Trophoblast cell (in vitro differentiated cells and primary cell): Measurements from ENCODE around the gene FMOD.

Source experiments
- DNase-seq, 2 donors: peaks; one replicate each; pipeline ENCODE4 v3.0.0-alpha.2; 2016
- H2AFZ ChIP-seq: 2 replicates; pipeline ENCODE4 v1.6.1; 2013; ENCODE audit warnings: low read length, moderate library complexity, mild to moderate bottlenecking; ENCODE audit not compliant: insufficient read depth, poor library complexity
- H2AK5ac ChIP-seq: 2 replicates; pipeline ENCODE4 v1.6.1; 2013; ENCODE audit warnings: mild to moderate bottlenecking, low read length
- H2BK120ac ChIP-seq: 2 replicates; pipeline ENCODE4 v1.6.1; 2013; ENCODE audit warnings: low read length, mild to moderate bottlenecking, moderate library complexity; ENCODE audit not compliant: insufficient read depth, poor library complexity
- H2BK12ac ChIP-seq: 2 replicates; pipeline ENCODE4 v1.6.1; 2013; ENCODE audit warnings: mild to moderate bottlenecking, low read length, moderate library complexity
- H2BK5ac ChIP-seq: 2 replicates; pipeline ENCODE4 v1.6.1; 2013; ENCODE audit warnings: low read length, low read depth, moderate library complexity, mild to moderate bottlenecking; ENCODE audit not compliant: poor library complexity
- H3K14ac ChIP-seq: 2 replicates; pipeline ENCODE4 v1.6.1; 2013; ENCODE audit warnings: mild to moderate bottlenecking, low read length
- H3K18ac ChIP-seq: 2 replicates; pipeline ENCODE4 v1.6.1; 2013; ENCODE audit warnings: mild to moderate bottlenecking, low read length
- H3K23ac ChIP-seq: 2 replicates; pipeline ENCODE4 v1.6.1; 2013; ENCODE audit warnings: low read length
- H3K27ac ChIP-seq: 2 replicates; pipeline ENCODE4 v1.5.1; 2013; ENCODE audit warnings: low read depth, mild to moderate bottlenecking, inconsistent platforms, low read length, moderate library complexity
- H3K27me3 ChIP-seq: 2 replicates; pipeline ENCODE4 v1.6.1; 2013; ENCODE audit warnings: inconsistent platforms, mild to moderate bottlenecking, low read length, moderate library complexity; ENCODE audit not compliant: insufficient read depth
- H3K36me3 ChIP-seq, 2 experiments: 1 replicate in 1 of 2; 2 replicates in 1 of 2; pipeline ENCODE4 v1.6.1; 2013; ENCODE audit warnings: low read length in 2 of 2, mild to moderate bottlenecking in 2 of 2, moderate library complexity in 1 of 2; ENCODE audit not compliant: insufficient read depth in 2 of 2, control insufficient read depth in 1 of 2
- H3K4ac ChIP-seq: 2 replicates; pipeline ENCODE4 v1.6.1; 2013; ENCODE audit warnings: low read depth, mild to moderate bottlenecking, low read length, moderate library complexity
- H3K4me1 ChIP-seq, 2 experiments: 1 replicate in 1 of 2; 2 replicates in 1 of 2; pipeline ENCODE4 v1.6.1; 2013; ENCODE audit warnings: low read length in 2 of 2, mild to moderate bottlenecking in 2 of 2, moderate library complexity in 1 of 2; ENCODE audit not compliant: insufficient read depth in 2 of 2, control insufficient read depth in 1 of 2
- H3K4me2 ChIP-seq: 2 replicates; pipeline ENCODE4 v1.6.1; 2013; ENCODE audit warnings: inconsistent platforms, mild to moderate bottlenecking, low read length, moderate library complexity
- H3K4me3 ChIP-seq: 2 replicates; pipeline ENCODE4 v1.5.1; 2013; ENCODE audit warnings: mild to moderate bottlenecking, low read depth, low read length, inconsistent platforms
- H3K79me1 ChIP-seq: one replicate; pipeline ENCODE4 v1.6.1; 2013; ENCODE audit warnings: low read length
- H3K79me2 ChIP-seq: 2 replicates; pipeline ENCODE4 v1.6.1; 2013; ENCODE audit warnings: low read length, mild to moderate bottlenecking; ENCODE audit not compliant: control insufficient read depth, insufficient read depth, poor library complexity
- H3K9ac ChIP-seq: 2 replicates; pipeline ENCODE4 v1.6.1; 2013; ENCODE audit warnings: mild to moderate bottlenecking, low read length
- H3K9me3 ChIP-seq: 2 replicates; pipeline ENCODE4 v1.6.1; 2013; ENCODE audit warnings: low read depth, mild to moderate bottlenecking, control low read depth, inconsistent platforms, low read length; ENCODE audit not compliant: insufficient read depth
- H4K12ac ChIP-seq: 2 replicates; pipeline ENCODE4 v1.6.1; 2013; ENCODE audit warnings: low read depth, mild to moderate bottlenecking, low read length, moderate library complexity
- H4K8ac ChIP-seq: 2 replicates; pipeline ENCODE4 v1.6.1; 2013; ENCODE audit warnings: low read depth, mild to moderate bottlenecking, low read length, moderate library complexity
- H4K91ac ChIP-seq: one replicate; pipeline ENCODE4 v1.6.1; 2013; ENCODE audit warnings: low read depth, mild to moderate bottlenecking, low read length, moderate library complexity
- WGBS: extraction: QIAGEN DNeasy Blood & Tissue Kit; methylation state at CpG from one replicate; pipeline ENCODE4 v1.1.7; 2013; ENCODE audit warnings: missing lambda C conversion rate; ENCODE audit not compliant: insufficient read length, insufficient coverage; ENCODE audit errors: extremely low coverage; 5-methylcytosine and 5-hydroxymethylcytosine counted together

FMOD gene

GRCh38 chr1:203379825-203380224 lies 28.9 kb upstream of the FMOD start:
- H3K4me3 ChIP-seq = no peak overlapping the region
- no peaks in the 10 kb centered on the region for H3K27me3 ChIP-seq
- no peaks in the 10 kb centered on the region for H3K9me3 ChIP-seq
- no peak overlapping the region for H2AFZ ChIP-seq
- no peak overlapping the region for H2AK5ac ChIP-seq
- H4K91ac ChIP-seq = no peak overlapping the region
- no peak overlapping the region for H4K8ac ChIP-seq
- no peak overlapping the region for H3K4me2 ChIP-seq
- H3K18ac ChIP-seq = no peak overlapping the region
- no peak for DNase-seq
- H2BK120ac ChIP-seq = no peak overlapping the region
- no peaks in the 10 kb centered on the region for H3K36me3 ChIP-seq
- no peak overlapping the region for H2BK5ac ChIP-seq
- no peaks in the 10 kb centered on the region for H3K79me1 ChIP-seq
- no peak overlapping the region for H3K23ac ChIP-seq
- H3K9ac ChIP-seq = no peak overlapping the region
- no peaks in the 10 kb centered on the region for H3K79me2 ChIP-seq
- H3K4ac ChIP-seq = no peak overlapping the region
- no peak overlapping the region for H4K12ac ChIP-seq
- H3K27ac ChIP-seq = no peak overlapping the region
- no CpG with 5 or more reads among the region's 1 CpG for WGBS
- H3K14ac ChIP-seq = no peak overlapping the region
- H2BK12ac ChIP-seq = no peak overlapping the region
- peaks cover 0 to 3% of the 10 kb centered on the region in 2 experiments for H3K4me1 ChIP-seq

- no peak overlapping the region for H2BK12ac ChIP-seq
- no peak overlapping the region for H2BK5ac ChIP-seq
- no peak overlapping the region for H2BK120ac ChIP-seq
- H3K4me3 ChIP-seq = no peak overlapping the region
- no peak overlapping the region for H2AK5ac ChIP-seq
- H2AFZ ChIP-seq = no peak overlapping the region
- H3K9me3 ChIP-seq = no peaks in the 10 kb centered on the region
- H3K4me2 ChIP-seq = no peak overlapping the region
- H3K14ac ChIP-seq = no peak overlapping the region
- no peak overlapping the region for H3K23ac ChIP-seq
- H3K36me3 ChIP-seq = no peaks in the 10 kb centered on the region
- no peak for DNase-seq
- no peak overlapping the region for H3K4ac ChIP-seq
- H3K4me1 ChIP-seq = peaks cover 0 to 3% of the 10 kb centered on the region in 2 experiments
- H3K27me3 ChIP-seq = no peaks in the 10 kb centered on the region
- no peaks in the 10 kb centered on the region for H3K79me2 ChIP-seq
- no peak overlapping the region for H3K18ac ChIP-seq
- no peak overlapping the region for H4K8ac ChIP-seq
- H3K79me1 ChIP-seq = no peaks in the 10 kb centered on the region
- no peak overlapping the region for H3K27ac ChIP-seq
- no peak overlapping the region for H4K12ac ChIP-seq
- WGBS = no CpG with 5 or more reads among the region's 8 CpGs
- no peak overlapping the region for H3K9ac ChIP-seq
- no peak overlapping the region for H4K91ac ChIP-seq
Observed at GRCh38 chr1:203378556-203379245, 27.8 kb upstream of the FMOD start.

- no CpG with 5 or more reads among the region's 1 CpG for WGBS
- Histone ChIP-seq H2AK5ac (no peak overlapping the region), H3K4me1 (no peaks in the 10 kb centered on the region)
Observed at GRCh38 chr1:203373991-203374390, 23.1 kb upstream of the FMOD start.

GRCh38 chr1:203373002-203373401 lies 22.1 kb upstream of the FMOD start:
- no peak overlapping the region for H3K4ac ChIP-seq
- no peak for DNase-seq

More at GRCh38 chr1:203373991-203374390, 23.1 kb upstream of the FMOD start:
- H3K27me3 ChIP-seq = no peaks in the 10 kb centered on the region
- no peak overlapping the region for H3K23ac ChIP-seq
- no peaks in the 10 kb centered on the region for H3K36me3 ChIP-seq
- H3K9me3 ChIP-seq = no peaks in the 10 kb centered on the region
- no peak overlapping the region for H2BK5ac ChIP-seq
- H3K9ac ChIP-seq = no peak overlapping the region
- H3K14ac ChIP-seq = no peak overlapping the region
- no peak overlapping the region for H2BK120ac ChIP-seq
- no peak overlapping the region for H3K18ac ChIP-seq
- no peak overlapping the region for H4K12ac ChIP-seq
- H3K79me1 ChIP-seq = no peaks in the 10 kb centered on the region
- no peaks in the 10 kb centered on the region for H3K79me2 ChIP-seq
- H3K4ac ChIP-seq = no peak overlapping the region
- DNase-seq = no peak
- no peak overlapping the region for H4K8ac ChIP-seq
- no peak overlapping the region for H3K4me2 ChIP-seq
- H3K4me3 ChIP-seq = no peak overlapping the region
- no peak overlapping the region for H3K27ac ChIP-seq
- H2BK12ac ChIP-seq = no peak overlapping the region
- no peak overlapping the region for H2AFZ ChIP-seq
- no peak overlapping the region for H4K91ac ChIP-seq

More at GRCh38 chr1:203373002-203373401, 22.1 kb upstream of the FMOD start:
- Histone ChIP-seq H3K4me1 (no peaks in the 10 kb centered on the region), H3K36me3 (no peaks in the 10 kb centered on the region), H3K27ac (no peak overlapping the region), H2BK12ac (no peak overlapping the region), H3K14ac (no peak overlapping the region), H4K12ac (no peak overlapping the region), H4K8ac (no peak overlapping the region), H3K79me1 (no peaks in the 10 kb centered on the region), H3K9ac (no peak overlapping the region), H3K23ac (no peak overlapping the region), H3K79me2 (no peaks in the 10 kb centered on the region), H3K18ac (no peak overlapping the region), H3K4me2 (no peak overlapping the region), H3K27me3 (no peaks in the 10 kb centered on the region), H2AK5ac (no peak overlapping the region), H3K9me3 (no peaks in the 10 kb centered on the region), H4K91ac (no peak overlapping the region), H2AFZ (no peak overlapping the region), H2BK120ac (no peak overlapping the region), H2BK5ac (no peak overlapping the region), H3K4me3 (no peak overlapping the region)
- no CpG with 5 or more reads among the region's 2 CpGs for WGBS
